Type B pancreatic cell (in vitro differentiated cells): ENCODE results near the gene ACER1. TPM values are rescaled to one million over a fixed set of nuclear protein-coding genes. Genes with fewer than 3 reads are reported as not detected.
"Not testable (repeated sequence)": the region's sequence is repeated elsewhere in the genome, so short reads cannot be mapped to it uniquely, and the experiment has no call there.

Experiments
- DNase-seq: peaks from one replicate; pipeline ENCODE4 v3.0.0; 2021; ENCODE audit warnings: mixed read lengths; ENCODE audit not compliant: unreplicated experiment; ENCODE audit errors: extremely low spot score
- H3K27ac Mint-ChIP-seq: 2 replicates; pipeline ENCODE4 v1.8.0; 2021; ENCODE audit warnings: mild to moderate bottlenecking, mixed read lengths
- H3K27me3 Mint-ChIP-seq: 2 replicates; pipeline ENCODE4 v1.8.0; 2021; ENCODE audit warnings: mixed read lengths
- H3K36me3 Mint-ChIP-seq: 2 replicates; pipeline ENCODE4 v1.8.0; 2021; ENCODE audit warnings: mixed read lengths
- H3K4me1 Mint-ChIP-seq: one replicate; pipeline ENCODE4 v1.8.0; 2021; ENCODE audit warnings: mixed read lengths; ENCODE audit not compliant: unreplicated experiment
- H3K4me3 Mint-ChIP-seq: 2 replicates; pipeline ENCODE4 v1.8.0; 2021; ENCODE audit warnings: mild to moderate bottlenecking, mixed read lengths
- H3K9me3 Mint-ChIP-seq: 2 replicates; pipeline ENCODE4 v1.8.0; 2021; ENCODE audit warnings: mixed read lengths
- CTCF ChIP-seq: fragments of 200-600 bp; sonication (generic); conservative IDR thresholded peaks from 2 replicates; pipeline ENCODE4 v1.5.0; 2021; ENCODE audit warnings: antibody characterized with exemption, mild to moderate bottlenecking
- total RNA-seq: library from RNA; stranded (reverse); gene quantifications from 2 replicates; pipeline ENCODE4 v1.2.1, GENCODE V29; 2021; ENCODE audit warnings: low replicate concordance

The ACER1 gene
- total RNA-seq, 1 donor from 2014 or later, result not detected

GRCh38 chr19:6362027-6362350, 28.6 kb upstream of the ACER1 start:
- Mint-ChIP-seq H3K9me3 (no peaks in the 10 kb centered on the region), H3K27me3 (no peaks in the 10 kb centered on the region), H3K27ac (peak overlapping the region; percentile 73), H3K36me3 (no peaks in the 10 kb centered on the region), H3K4me3 (peak overlapping the region; percentile 90), H3K4me1 (no peaks in the 10 kb centered on the region)
- no peak for TF ChIP-seq CTCF
- DNase-seq, result no peak

GRCh38 chr19:6360857-6361216, 27.4 kb upstream of the ACER1 start:
- H3K27me3 Mint-ChIP-seq, H3K27ac Mint-ChIP-seq, H3K4me1 Mint-ChIP-seq, H3K36me3 Mint-ChIP-seq, DNase-seq, H3K9me3 Mint-ChIP-seq: not testable (repeated sequence)
- H3K4me3 Mint-ChIP-seq, result peak overlapping the region; percentile 90

GRCh38 chr19:6360445-6360844, 27.0 kb upstream of the ACER1 start:
- not testable (repeated sequence) for H3K36me3 Mint-ChIP-seq, H3K4me3 Mint-ChIP-seq, DNase-seq, H3K4me1 Mint-ChIP-seq, H3K9me3 Mint-ChIP-seq, H3K27me3 Mint-ChIP-seq, H3K27ac Mint-ChIP-seq

- Mint-ChIP-seq H3K4me3 (no peak overlapping the region), H3K27me3 (no peaks in the 10 kb centered on the region), H3K27ac (no peak overlapping the region), H3K36me3 (no peaks in the 10 kb centered on the region), H3K9me3 (no peaks in the 10 kb centered on the region), H3K4me1 (no peaks in the 10 kb centered on the region)
- DNase-seq, result no peak
- no peak for TF ChIP-seq CTCF
Measured at GRCh38 chr19:6359568-6360341, 26.3 kb upstream of the ACER1 start.

- no peak for DNase-seq
- Mint-ChIP-seq H3K4me1 (no peaks in the 10 kb centered on the region), H3K27me3 (no peaks in the 10 kb centered on the region), H3K4me3 (peak overlapping the region; percentile 67), H3K27ac (peak overlapping the region; percentile 46), H3K36me3 (no peaks in the 10 kb centered on the region), H3K9me3 (no peaks in the 10 kb centered on the region)
- TF ChIP-seq CTCF, result no peak
Measured at GRCh38 chr19:6358003-6358402, 24.6 kb upstream of the ACER1 start.

DNA sequence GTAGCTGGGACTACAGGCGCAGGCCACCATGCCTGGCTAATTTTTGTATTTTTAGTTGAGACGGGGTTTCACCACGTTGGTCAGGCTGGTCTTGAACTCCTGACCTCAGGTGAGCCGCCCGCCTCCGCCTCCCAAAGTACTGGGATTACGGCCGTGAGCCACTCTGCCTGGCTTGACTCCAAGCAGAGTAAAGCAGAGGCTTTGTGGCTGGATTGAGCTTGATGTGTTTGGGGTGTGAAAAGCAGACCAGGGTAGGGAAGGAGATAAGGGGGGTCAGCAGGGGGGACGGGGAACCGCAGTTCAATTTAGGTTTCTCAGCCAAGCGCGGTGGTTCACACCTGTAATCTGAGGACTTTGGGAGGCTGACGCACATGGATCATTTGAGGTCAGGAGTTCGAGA, 23.8 kb upstream of the ACER1 start:
- Mint-ChIP-seq H3K4me1 (no peaks in the 10 kb centered on the region), H3K36me3 (no peaks in the 10 kb centered on the region), H3K4me3 (no peak overlapping the region), H3K27ac (no peak overlapping the region), H3K27me3 (no peaks in the 10 kb centered on the region), H3K9me3 (no peaks in the 10 kb centered on the region)
- no peak for TF ChIP-seq CTCF
- no peak for DNase-seq

GRCh38 chr19:6355321-6356040, 22.1 kb upstream of the ACER1 start:
- H3K27ac Mint-ChIP-seq, DNase-seq, H3K27me3 Mint-ChIP-seq: not testable (repeated sequence)

More at GRCh38 chr19:6355321-6356040, 22.1 kb upstream of the ACER1 start:
- not testable (repeated sequence) for H3K4me1 Mint-ChIP-seq, H3K36me3 Mint-ChIP-seq, H3K9me3 Mint-ChIP-seq, H3K4me3 Mint-ChIP-seq
